Astrocyte of the hippocampus (primary cell): Measurements from ENCODE around the gene TBC1D3I.
"Not testable (repeated sequence)": the region's sequence is repeated elsewhere in the genome, so short reads cannot be mapped to it uniquely, and the experiment has no call there.

Source experiments
- DNase-seq: peaks from one replicate; pipeline ENCODE4 v3.0.0; 2011; ENCODE audit warnings: low read depth, low spot score

Gene TBC1D3I

GRCh38 chr17:36264470-36264869, at the start of gene TBC1D3I:
TSS of gene TBC1D3I (minus strand) at chr17:36264570. CDS start at chr17:36262985, 1,585 bp downstream.
- DNase-seq: not testable (repeated sequence)

GRCh38 chr17:36295161-36295560, 30.8 kb upstream of the TBC1D3I start:
- not testable (repeated sequence) for DNase-seq

DNA sequence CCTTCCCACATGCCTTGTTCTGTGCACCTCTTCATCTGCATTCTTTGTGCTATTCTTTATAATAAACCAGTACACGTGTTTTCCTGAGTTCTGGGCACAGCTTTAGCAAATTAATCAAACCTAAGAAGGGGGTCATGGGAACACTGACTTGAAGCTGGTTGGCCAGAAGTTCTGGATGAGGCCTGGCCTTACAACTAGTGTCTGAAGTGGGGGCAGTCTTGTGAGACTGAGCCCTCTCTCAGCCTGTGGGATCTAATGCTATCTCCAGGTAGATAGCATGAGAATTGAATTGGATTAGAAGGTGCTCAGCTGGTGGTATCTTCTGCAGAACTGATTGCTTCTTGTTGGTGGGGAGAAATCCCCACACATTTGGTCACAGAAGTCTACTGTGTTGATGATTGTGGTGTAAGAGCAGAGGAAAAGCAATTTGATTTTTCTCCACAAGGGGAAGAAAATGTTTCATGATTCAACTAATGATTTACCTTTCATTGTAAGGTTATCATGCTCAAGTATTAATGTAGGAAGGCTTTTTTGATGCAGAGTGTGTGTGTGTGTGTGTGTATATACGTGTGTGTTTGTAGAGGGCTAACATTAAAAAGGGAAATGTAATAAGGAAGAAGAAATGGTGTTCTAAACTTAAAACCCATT, 25.7 kb upstream of the TBC1D3I start:
- DNase-seq: not testable (repeated sequence)

- DNase-seq: not testable (repeated sequence)
Observed at GRCh38 chr17:36284219-36284618, 19.8 kb upstream of the TBC1D3I start.

DNA sequence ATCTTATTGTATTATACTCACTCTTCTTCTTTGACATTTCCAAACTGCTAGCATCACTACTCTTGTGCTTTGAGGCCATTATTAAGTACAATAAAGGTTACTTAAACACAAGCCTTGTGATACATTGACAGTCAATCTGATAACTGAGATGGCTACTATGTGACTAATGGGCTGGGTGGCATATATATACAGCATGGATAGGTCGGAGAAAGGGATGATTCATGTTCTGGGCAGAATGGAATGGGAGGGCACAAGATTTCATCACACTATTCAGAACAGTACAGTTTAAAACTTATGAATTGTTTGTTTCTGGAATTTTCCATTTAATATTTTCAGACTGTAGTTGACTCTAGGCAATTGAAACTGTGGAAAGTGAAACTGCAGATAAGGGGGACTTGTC, 18.9 kb upstream of the TBC1D3I start:
- DNase-seq: not testable (repeated sequence)

DNA sequence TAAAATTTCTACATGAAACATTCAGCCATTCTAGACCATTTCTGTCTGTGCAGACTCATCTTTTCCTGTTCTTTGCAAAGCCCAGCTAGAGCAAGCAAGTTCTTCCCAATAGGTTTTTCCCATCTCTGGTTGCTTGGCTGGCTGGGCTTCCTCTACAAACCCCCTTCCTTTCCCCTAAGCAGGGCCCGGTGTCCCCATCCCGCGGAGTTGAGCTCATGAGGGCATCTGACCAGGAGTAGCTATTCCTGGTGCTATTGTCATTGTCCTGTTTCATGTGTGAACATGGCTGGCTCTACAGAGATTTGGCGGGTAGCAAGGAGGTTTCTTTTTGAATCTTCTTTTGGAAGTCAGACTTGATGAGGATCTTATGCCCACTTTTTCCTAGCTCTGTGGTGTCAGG, 22.3 kb downstream of the TBC1D3I start:
- not testable (repeated sequence) for DNase-seq

DNA sequence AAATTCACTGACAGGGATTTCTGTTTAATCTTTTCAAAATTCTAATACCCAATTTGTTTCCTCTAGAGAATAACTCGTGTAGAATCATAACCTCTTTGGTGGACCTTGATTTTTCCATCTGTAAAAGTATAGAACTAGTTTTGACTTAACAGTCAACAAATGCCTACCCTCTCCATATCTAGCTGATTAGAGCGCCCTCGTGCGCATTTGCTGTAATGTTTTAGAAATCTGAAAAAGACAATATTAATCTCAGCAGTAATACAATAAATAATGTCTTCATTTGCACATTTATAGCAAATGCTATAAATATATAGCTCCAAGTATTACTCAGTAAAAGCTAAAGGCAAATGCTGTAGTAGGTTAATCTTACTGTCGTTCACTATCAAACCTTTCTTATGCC, 34.7 kb downstream of the TBC1D3I start:
- DNase-seq: not testable (repeated sequence)

DNA sequence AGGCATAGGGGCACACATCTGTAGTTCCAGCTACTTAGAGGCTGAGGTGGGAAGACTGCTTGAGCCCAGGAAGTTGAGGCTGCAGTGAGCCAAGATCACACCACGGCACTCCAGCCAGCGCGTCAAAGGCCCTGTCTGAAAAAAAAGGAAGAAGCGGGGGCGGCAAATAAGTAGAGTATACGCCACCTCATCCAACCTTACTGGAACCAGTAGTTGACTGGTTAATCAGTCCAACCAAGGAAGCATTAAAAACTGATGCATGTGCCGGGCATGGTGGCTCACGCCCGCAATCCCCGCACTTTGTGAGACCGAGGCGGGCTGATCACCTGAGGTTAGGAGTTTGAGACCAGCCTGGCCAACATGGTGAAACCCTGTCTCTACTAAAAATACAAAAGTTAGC, 41.4 kb downstream of the TBC1D3I start:
- DNase-seq: not testable (repeated sequence)

DNA sequence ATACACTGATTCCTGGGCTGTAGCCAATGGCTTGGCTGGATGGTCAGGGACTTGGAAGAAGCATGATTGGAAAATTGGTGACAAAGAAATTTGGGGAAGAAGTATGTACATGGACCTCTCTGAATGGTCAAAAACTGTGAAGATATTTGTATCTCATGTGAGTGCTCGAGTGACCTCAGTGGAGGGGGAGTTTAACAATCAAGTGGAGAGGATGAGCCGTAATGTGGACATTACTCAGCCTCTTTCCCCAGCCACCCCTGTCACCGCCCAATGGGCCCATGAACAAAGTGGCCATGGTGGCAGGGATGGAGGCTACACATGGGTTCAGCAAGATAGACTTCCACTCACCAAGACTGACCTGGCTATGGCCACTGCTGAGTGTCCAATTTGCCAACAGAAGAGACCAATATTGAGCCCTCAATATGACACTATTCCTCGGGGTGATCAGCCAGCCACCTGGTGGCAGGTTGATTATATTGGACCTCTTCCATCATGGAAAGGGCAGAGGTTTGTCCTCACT, 42.7 kb downstream of the TBC1D3I start:
- DNase-seq: not testable (repeated sequence)

DNA sequence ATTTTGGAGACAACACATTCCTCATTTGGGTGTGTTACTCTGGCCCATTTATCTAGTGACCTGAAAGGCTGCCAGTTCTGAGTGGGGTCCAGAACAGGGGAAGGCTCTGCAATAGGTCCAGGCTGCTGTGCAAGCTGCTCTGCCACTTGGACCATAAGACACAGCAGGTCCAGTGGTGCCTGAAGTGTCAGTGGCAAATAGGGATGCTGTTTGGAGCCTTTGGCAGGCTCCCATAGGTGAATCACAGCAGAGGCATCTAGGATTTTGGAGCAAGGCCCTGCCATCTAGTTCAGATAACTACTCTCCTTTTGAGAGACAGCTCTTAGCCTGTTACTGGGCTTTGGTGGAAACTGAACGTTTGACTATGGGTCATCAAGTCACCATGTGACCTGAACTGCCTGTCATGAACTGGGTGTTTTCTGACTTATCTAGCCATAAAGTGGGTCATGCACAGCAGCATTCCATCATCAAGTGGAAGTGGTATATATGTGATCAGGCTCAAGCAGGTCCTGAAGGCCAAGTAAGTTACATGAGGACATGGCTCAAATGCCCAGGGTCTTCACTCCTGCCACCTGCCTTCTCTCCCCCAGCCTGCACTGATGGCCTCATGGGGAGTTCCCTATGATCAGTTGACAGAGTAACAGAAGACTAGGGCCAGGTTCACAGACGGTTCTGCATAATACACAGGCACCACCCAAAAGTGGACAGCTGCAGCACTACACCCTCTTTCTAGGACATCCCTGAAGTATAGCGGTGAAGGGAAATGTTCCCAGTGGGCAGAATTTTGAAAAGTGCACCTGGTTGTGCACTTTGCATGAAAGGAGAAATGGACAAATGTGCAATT, 43.4 kb downstream of the TBC1D3I start:
- DNase-seq: not testable (repeated sequence)

DNA sequence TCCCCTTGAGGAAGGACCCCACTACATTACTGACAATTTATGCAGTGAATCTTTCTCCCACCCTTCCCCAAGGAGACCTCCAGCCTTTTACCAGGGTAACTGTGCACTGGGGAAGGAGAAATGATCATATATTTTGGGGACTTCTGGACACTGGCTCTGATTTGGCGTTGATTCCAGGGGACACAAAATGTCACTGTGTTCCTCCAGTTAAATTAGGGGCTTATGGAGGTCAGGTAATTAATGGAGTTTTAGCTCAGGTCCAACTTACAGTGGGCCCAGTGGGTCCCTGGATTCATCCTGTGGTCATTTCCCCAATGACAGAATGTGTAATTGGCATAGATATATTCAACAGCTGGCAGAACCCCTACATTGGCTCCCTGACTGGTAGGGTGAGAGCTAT, 44.8 kb downstream of the TBC1D3I start:
- not testable (repeated sequence) for DNase-seq

GRCh38 chr17:36215406-36216308, 48.7 kb downstream of the TBC1D3I start:
- not testable (repeated sequence) for DNase-seq

DNA sequence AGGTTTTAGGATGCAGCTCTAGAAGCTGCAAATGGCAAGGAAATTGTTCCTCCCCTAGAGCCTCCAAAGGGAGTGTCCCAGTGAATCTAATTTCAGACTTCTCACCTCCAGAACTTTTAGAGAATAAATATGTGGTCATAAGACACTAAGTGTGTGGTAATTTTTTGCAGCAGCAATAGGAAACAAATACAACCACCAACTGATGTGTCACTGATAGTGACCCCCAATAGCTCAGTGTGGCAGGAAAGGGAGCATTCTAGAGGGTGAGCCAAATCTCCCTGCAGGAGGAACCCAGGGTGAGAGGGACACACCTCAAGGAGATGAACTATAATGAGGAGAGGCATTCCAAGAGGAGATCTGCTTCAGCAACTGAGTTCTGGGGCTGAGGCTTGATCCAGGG, 49.5 kb downstream of the TBC1D3I start:
- no peak for DNase-seq

DNA sequence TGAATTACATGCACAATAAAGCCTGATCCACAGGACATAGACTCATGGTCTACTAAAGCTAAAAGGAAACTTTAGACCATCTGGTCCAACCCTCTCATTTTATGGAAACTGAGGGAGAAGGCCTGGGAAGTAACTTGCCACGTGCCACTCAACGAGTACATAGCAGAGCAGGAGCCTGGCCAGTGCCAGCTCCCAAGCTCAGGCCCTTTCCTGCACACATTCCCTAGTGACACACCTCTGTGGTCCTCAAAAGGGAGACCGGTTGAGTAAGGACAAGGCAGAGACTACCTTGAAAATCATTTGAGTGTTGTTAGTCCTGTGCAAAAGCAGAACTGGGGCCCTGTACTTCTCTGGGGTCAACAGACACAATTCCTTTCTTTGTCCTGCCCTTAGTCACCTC, 50.7 kb downstream of the TBC1D3I start:
- no peak for DNase-seq

DNA sequence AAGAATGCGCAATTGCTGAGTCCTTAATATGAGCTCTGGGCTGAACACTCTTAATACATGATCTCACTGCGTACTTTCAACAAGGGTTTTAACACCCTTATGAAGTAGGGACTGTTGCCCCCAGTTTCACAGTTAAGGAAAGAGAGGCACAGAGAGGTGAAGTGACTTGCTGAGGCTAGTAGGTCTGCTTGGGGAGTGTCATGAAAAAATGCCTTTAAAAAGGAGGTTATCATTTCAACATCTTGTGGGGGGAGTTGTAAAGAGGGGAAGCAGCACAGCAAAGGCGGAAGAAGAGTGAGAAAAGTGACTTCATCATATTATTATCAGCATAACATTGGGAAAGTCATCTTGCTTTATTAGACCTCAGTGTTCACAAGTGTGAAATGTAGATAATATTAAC, 51.4 kb downstream of the TBC1D3I start:
- no peak for DNase-seq

DNA sequence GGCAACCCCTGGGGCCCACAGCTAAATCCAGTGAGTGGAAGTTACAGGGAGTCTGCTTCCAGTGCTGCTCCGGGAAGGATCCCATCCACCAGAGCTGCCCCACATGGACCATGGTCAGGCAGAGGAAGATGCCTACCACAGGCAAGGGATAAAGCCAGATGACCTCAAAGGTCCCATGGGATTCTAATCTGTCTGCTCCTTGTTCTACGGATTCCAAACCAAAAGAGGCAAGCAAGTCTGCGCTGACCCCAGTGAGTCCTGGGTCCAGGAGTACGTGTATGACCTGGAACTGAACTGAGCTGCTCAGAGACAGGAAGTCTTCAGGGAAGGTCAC, 52.1 kb downstream of the TBC1D3I start:
- no peak for DNase-seq

- not testable (repeated sequence) for DNase-seq
Observed at GRCh38 chr17:36211484-36212271, 52.7 kb downstream of the TBC1D3I start.

DNA sequence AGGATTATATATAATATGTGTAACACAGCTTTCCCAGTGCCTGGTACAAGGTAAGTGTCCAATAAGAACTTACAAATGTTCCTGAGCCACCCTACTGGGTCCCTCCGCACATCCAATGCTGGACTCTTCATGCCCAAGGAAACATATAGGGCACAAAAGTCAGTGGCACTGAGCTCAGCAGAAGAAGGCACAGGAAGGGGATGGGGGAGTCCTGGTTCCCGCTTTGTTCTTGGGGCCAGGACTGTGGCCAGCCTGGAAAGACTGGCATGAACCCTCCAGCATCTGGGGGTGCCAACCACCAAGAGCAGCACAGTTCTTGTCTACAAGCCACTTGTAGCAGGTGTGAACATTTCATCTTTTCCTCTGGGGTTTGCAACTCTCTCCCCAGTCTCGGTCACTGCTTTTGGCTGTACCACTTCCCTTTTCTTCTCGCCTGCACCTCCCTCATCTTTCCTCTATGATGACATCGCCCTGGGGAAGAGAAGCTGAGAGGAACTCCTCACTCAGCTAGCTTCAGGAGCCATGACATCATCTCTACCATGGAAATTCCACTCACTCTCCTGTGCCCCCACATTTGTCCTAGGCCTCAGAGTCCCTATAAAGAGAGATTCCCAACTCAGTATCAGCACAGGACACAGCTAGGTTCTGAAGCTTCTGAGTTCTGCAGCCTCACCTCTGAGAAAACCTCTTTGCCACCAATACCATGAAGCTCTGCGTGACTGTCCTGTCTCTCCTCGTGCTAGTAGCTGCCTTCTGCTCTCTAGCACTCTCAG, 53.7 kb downstream of the TBC1D3I start, which contains the start of gene CCL4L2:
TSS of gene CCL4L2 (plus strand) at position 625 of the 773 bp plus-strand sequence.
- DNase-seq: not testable (repeated sequence)

- DNase-seq: no peak
Observed at GRCh38 chr17:36209575-36209974, 54.8 kb downstream of the TBC1D3I start.

- not testable (repeated sequence) for DNase-seq
Observed at GRCh38 chr17:36207383-36207782, 57.0 kb downstream of the TBC1D3I start.
